HG02970 (cell line): ENCODE results near the gene HIF1A.

ENCODE experiments used
- ATAC-seq: cut with Tn5 transposase; IDR thresholded peaks from one replicate; pipeline ENCODE4 v1.9.1; 2021; ENCODE audit warnings: mild to moderate bottlenecking, moderate library complexity, moderate number of reproducible peaks; ENCODE audit not compliant: unreplicated experiment, low FRiP score

Gene HIF1A

GRCh38 chr14:61671082-61671481 lies 24.2 kb upstream of the HIF1A start:
- ATAC-seq = peak; percentile 78

DNA sequence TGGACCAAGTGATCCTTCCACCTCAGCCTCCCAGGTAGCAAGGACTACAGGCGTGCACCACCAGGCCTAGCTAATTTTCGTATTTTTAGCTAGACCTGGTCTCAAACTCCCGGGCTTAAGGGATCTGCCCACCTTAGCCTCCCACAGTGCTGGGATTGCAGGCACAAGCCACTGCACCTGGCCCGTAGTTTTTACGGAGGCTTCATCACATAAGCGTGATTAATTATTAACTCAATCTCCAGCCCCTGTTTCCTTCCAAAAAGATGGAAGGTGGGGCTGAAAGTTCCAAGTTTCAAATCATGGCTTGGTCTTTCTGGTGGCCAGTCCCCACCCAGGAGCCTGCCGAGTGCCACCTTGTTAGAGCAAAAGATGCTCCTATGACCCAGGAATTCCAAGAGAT lies 22.5 kb upstream of the HIF1A start:
- no peak for ATAC-seq

DNA sequence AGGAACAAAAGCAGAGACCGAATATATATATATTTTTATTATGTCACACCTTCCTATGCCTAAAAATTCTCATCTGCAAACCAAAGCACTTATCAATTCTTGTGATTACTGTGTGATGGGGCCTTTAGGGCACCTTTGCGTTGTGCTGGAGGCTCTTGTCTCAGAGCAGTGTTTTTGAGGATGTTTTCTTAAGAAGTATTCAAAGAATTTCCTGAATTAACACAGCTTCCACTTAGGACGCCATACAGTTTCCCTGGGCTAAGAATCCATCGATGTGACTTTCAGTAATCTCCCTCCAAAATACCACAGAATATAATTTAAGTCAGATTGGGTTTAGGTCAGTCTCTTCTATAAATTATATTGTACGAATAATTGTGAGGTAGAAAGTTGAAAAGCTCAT lies 22.0 kb upstream of the HIF1A start:
- no peak for ATAC-seq

GRCh38 chr14:61675291-61675690 lies 20.0 kb upstream of the HIF1A start:
- ATAC-seq = no peak

DNA sequence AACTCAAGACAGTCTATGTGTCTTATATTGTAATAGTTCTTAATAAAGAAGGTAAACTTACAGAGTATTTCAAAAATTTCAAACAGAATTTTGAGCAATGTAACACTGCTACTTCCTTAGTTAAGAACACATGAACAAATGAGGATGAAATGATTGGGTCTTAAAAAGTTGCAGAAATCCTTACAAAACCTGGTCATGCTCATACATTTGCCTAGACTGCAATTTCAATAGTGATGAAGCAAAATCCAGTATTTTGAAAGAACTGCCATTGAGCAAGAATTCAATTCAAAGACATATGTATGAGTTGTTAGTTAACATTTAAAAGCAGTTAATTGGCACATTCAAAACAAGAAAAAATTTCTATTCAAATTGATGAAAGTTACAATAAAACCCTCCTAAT lies 17.8 kb upstream of the HIF1A start:
- no peak for ATAC-seq

- no peak for ATAC-seq
These were observed 16.3 kb upstream of the HIF1A start for GRCh38 chr14:61678975-61679374.

DNA sequence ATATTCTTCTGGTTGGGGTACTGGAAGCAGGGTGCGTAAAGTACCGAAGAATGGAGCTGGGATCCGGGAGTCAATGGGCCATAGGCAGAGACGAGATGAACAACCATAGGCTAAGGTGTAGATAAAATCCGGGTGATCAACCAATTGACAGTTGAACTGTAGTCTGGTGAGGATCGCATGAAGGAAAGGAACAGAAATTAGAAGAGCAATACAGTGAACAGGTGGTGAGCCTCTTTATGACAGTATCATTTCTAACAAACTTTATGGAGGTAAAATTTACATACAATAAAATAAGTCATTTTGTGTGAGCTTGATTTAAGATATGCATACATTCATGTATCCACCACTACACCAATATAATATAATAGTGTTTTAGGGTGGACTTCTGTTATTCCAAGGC lies 13.9 kb upstream of the HIF1A start:
- ATAC-seq = no peak

DNA sequence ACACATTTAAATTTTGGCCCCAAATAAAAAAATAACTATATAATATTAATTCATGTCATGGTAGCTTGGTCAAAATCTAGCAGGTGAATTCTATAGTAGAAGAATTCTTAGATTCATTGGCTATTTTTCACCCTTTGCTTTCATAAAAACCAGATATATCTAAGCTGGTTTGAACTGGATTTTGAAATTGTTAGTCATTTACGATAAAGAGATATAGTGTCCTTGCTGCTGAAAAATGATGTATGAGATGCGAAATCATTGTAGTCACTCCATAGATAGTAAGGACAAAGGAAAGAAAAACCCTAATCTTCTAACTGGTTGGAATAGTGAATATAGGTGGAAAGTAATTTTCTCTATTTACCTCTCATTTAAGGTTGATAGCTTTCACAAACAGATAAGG lies 12.2 kb upstream of the HIF1A start:
- no peak for ATAC-seq

GRCh38 chr14:61690039-61690438 lies 5.3 kb upstream of the HIF1A start:
- ATAC-seq = no peak

GRCh38 chr14:61690982-61691381 lies 4.3 kb upstream of the HIF1A start:
- ATAC-seq = no peak

DNA sequence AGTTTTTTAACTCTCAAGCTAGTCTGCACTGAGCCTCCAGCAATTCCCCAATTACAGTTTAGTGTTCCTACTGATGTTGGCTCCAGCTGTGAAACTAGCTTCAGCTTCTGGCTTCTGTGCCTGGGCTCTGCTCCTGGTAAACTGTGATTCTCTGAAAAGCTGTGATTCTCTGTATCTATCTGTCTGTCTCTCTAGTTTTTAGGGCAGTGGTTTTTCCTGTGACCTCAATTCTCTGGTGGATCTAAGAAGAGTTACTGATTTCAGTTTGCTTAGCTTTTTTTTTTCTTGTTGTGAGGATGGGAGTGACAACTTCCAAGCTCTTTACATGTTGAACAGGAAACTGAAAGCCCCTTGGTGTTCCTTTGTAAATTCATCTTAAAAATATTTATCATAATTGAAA lies 3.8 kb upstream of the HIF1A start:
- no peak for ATAC-seq

DNA sequence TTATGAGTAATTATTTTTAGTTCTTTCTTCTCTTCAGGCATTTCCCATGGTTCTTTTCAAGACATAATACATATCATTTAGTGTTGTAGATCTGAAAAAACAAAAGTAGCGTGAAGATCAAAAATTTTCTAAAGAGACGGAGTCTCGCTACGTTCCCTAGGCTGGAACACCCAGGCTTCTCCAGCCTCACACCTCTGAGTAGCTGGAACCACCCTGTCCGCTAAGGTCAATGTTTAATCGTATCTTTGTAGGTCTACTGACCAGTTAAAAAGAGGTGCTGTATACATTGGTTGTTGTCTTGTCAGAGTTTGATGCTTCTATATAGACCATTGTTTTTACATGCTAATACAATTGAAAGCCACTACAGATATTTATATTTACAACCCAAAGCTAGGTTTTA lies 1.3 kb upstream of the HIF1A start:
- no peak for ATAC-seq

DNA sequence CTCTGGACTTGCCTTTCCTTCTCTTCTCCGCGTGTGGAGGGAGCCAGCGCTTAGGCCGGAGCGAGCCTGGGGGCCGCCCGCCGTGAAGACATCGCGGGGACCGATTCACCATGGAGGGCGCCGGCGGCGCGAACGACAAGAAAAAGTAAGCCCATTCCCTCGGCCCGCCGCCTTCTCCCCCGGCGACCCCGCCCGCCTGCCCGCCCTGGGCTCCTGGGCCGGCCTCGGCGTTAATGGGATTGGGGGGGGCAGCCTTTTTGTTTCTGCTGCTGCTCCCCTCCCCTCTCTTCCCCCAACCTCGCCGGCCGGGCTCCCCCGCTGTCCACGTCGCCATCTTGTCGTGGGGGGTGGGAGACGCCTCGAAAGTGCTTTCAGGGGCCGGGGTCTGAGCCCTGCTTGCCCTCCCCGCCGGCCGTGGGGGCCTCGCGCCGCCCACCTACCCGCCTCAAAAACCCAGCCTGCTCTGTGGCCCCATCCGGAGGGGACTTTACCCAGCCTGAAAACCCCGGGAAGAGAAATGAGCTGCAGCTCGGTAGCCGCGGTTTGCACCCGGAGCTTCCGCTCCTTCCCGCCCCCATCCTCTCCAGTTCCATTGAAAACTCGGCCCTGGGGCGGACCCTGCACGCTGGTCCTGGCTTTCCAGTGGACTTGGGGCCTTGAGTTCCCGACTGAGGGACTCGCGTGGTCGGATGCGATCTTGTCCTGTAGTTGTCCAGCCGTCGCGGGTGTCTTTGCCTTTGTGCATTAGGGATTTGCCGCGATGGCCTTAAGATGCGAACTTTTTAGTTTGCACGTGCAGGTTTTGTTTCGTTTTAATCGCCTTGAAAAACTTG lies 598 bp downstream of the HIF1A start:
- ATAC-seq = peak; percentile 4

DNA sequence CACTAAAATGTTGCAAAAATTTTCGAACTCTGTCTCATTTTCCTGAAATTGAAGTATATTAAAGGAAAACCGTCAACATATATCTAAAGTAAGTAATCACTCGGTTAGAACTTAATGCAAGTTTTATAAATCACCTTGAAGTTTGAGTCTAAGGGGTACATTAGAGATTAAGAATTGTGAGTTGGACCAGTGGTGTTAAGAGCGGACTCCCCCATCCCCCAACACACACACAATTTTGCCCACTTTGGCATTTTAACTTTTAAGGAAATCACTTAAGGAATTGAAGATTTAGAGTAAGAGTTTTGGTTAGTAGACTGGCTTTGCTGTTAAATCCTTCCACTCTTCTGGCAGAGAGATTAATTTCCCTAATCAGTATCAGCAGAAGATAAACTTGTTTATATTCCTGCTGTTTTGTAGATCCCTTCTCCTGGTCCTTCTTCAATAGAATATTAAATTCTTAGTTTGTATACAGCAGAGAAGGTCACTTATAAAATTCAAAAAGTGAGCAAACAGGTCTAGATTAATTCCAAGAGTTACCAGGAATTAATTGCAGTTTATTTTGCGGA lies 1.5 kb downstream of the HIF1A start:
- no peak for ATAC-seq

DNA sequence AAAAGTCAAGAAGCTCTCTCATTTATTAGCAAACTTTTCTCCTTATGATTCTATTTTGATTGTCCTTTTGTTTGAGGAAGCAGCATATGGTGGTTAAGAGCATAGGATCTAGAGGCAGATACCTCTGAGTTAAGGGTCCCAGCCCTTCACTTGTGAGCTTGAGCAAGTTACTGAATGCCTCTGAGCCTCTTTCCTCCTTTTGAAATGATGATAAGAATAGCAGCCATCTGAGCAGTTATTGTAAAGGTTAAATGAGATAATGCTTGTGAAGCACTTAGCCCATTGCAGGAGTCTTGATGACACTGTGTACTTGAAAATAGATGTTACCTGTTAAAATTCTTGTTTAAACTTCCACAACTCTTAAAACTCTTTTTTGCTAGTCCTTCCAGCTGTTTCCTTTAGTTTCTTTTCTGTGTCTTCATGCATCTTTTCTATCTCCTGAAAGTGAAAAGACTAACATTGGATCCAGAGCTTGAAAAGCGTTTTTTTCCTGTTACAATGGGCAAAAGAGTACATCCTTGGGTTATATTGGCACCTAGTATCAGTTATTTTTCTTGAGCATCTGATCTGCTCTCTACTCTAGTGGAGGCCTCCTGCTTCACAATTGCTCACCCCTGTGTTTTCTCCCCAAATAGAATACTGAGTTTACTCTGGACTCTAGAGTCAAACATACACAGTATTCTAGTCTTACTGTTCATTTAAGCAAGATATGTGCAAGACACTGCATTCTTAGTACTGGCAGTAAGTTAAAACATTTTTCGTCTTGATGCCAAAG lies 3.1 kb downstream of the HIF1A start:
- no peak for ATAC-seq

DNA sequence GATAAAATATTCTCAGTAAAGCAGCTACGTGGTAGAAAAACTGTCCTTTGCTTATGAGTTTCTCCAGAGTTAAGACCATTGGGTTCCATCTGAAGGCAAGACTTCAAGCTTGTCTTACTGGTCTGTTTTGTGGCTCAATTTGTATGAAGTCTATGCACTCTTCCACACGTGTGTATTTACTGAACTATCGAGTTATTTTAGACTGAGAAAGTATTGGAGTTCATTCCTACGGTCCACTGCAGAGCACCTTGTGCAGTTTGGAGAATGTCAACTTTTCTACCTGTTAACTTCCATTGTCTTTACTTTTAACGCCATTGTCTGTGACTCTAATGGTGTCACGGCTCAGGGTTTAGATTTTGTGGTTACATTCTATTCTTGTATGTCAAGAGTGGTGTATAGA lies 3.7 kb downstream of the HIF1A start:
- no peak for ATAC-seq

DNA sequence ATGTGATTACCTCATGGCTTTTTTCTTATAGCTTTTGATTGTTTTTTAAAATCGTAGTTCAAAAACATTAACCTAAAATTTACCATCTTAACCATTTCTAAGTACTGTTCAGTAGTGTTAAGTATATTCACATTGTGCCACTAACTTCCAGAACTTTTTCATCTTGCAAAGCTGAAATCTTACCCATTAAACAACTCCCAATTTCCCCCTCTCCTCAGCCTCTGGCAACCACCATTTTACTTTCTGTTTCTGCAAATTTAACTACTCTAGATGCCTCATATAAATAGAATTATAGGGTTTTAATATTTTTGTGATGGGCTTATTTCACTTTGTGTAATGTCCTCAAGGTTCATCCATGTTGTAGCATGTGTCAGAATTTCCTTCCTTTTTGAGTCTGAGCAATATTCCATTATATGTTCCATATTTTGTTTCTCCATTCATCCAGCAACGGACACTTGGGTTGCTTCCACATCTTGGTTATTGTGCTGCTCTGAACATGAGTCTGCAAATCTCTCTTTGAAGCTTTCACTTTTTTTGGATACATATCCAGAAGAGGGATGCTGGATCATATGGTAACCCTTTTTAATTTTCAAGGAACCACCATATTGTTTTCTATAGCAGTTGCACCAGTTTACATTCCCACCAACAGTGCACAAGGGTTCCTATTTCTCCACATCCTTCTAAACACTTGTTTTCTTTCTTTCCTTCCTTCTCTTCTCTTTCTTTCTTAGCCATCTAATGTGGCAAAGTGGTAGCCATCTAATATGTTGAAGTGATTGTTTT lies 5.0 kb downstream of the HIF1A start:
- no peak for ATAC-seq

GRCh38 chr14:61701946-61702345 lies 6.6 kb downstream of the HIF1A start:
- ATAC-seq = no peak

- ATAC-seq = no peak
These were observed 8.2 kb downstream of the HIF1A start for GRCh38 chr14:61703342-61704129.

GRCh38 chr14:61704554-61704953 lies 9.2 kb downstream of the HIF1A start:
- no peak for ATAC-seq
